ENCODE measurements around the gene AMIGO3.

Gene AMIGO3

GRCh38 chr3:49723628-49724551 is 4.4 kb upstream of the AMIGO3 start, which contains the start of gene GMPPB:
TSS of gene GMPPB (minus strand) at chr3:49723951. CDS start at chr3:49723726, 225 bp downstream.
- peak; percentile 99 to 100 (median 99) for DNase-seq

GRCh38 chr3:49723296-49723627 is 3.8 kb upstream of the AMIGO3 start:
- peak; percentile 43 to 71 (median 54) for DNase-seq

GRCh38 chr3:49722896-49723295 is 3.4 kb upstream of the AMIGO3 start:
- no peak for DNase-seq

- DNase-seq: no peak
These were observed 2.7 kb upstream of the AMIGO3 start for GRCh38 chr3:49721896-49722781.

GRCh38 chr3:49721596-49721895 is 2.1 kb upstream of the AMIGO3 start:
- DNase-seq: no peak

- DNase-seq: no peak
These were observed 1.5 kb upstream of the AMIGO3 start for GRCh38 chr3:49720855-49721595.

GRCh38 chr3:49718858-49719213 is 648 bp downstream of the AMIGO3 start:
- peak in 2 of 4 experiments; percentile 12 to 26 for DNase-seq

GRCh38 chr3:49717959-49718857 is 1.3 kb downstream of the AMIGO3 start:
- DNase-seq: no peak

GRCh38 chr3:49717211-49717958 is 2.1 kb downstream of the AMIGO3 start:
- DNase-seq: no peak

- DNase-seq: no peak
These were observed 2.7 kb downstream of the AMIGO3 start for GRCh38 chr3:49716691-49717210.

GRCh38 chr3:49716169-49716568 is 3.3 kb downstream of the AMIGO3 start:
- DNase-seq: no peak

- DNase-seq: no peak
These were observed 3.8 kb downstream of the AMIGO3 start for GRCh38 chr3:49715611-49716121.

GRCh38 chr3:49714728-49715550 is 4.5 kb downstream of the AMIGO3 start:
- no peak for DNase-seq

GRCh38 chr3:49713336-49714105 is 6.0 kb downstream of the AMIGO3 start:
- DNase-seq: no peak

- DNase-seq: no peak
These were observed 6.7 kb downstream of the AMIGO3 start for GRCh38 chr3:49712631-49713317.

- no peak for DNase-seq
These were observed 7.3 kb downstream of the AMIGO3 start for GRCh38 chr3:49712166-49712565.

- no peak for DNase-seq
These were observed 8.0 kb downstream of the AMIGO3 start for GRCh38 chr3:49711489-49711888.

- no peak for DNase-seq
These were observed 9.6 kb downstream of the AMIGO3 start for GRCh38 chr3:49709852-49710251.
